Measurements from ENCODE around the gene SNED1.
A peak's percentile ranks its signal among the peaks of the same experiment; 100 is the strongest.

Gene SNED1

DNA sequence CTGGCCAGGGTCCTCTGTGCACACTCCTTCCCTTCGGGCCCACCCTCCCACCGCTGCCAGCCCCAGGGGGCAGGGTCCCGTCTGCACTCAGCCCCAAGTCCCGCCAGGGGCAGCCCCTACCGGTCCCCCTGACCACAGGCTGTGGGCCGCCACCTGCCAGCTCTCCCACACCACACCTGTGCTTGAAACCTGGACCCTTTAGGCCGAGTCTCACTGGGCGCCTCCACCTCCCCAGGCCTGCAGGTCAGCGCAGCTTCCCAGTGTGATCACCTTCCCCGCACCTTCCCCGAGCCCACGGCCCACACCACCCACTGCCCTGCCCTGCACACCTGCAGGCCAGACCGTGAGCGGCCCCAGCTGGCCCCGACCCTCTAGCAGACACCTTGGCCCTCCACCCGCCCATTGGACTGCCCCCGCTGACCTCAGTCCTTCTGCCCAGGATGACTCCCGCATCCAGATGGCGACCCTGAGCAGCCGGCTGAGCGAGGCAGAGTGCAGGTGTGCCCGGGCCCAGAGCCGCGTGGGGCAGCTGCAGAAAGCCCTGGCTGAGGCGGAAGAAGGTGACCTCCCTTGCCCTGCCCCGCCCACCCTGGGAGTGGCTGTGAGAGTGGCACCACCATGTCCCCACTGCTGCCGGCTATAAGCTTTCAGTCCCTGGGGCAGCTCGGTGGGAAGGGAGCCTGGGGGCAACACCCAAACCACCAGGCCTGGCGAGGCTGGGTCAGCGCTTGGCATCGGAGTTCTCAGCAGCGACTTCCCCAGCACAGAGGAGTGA, 31.3 kb upstream of the SNED1 start:
- Histone ChIP-seq H2AFZ (no peak overlapping the region), H3K36me3 (ENCODE audit: control insufficient read depth, insufficient read depth, low read length) (no peaks in the 10 kb centered on the region), H3K27ac (no peak overlapping the region), H3K4me1 (peaks cover 10% of the 10 kb centered on the region), H3K27me3 (ENCODE audit: control insufficient read depth, insufficient read depth, low read length) (no peaks in the 10 kb centered on the region), H3K9me3 (ENCODE audit: control insufficient read depth, low read length) (no peaks in the 10 kb centered on the region), H3K4me3 (ENCODE audit: low read depth, low read length) (peak overlapping the region; percentile 34), H3K4me2 (ENCODE audit: low read length) (peak overlapping the region; percentile 53), H3K9ac (no peak overlapping the region), H3K79me2 (no peaks in the 10 kb centered on the region)
- no peak for TF ChIP-seq CTCF (IDR thresholded peaks at IDR 0.05)

DNA sequence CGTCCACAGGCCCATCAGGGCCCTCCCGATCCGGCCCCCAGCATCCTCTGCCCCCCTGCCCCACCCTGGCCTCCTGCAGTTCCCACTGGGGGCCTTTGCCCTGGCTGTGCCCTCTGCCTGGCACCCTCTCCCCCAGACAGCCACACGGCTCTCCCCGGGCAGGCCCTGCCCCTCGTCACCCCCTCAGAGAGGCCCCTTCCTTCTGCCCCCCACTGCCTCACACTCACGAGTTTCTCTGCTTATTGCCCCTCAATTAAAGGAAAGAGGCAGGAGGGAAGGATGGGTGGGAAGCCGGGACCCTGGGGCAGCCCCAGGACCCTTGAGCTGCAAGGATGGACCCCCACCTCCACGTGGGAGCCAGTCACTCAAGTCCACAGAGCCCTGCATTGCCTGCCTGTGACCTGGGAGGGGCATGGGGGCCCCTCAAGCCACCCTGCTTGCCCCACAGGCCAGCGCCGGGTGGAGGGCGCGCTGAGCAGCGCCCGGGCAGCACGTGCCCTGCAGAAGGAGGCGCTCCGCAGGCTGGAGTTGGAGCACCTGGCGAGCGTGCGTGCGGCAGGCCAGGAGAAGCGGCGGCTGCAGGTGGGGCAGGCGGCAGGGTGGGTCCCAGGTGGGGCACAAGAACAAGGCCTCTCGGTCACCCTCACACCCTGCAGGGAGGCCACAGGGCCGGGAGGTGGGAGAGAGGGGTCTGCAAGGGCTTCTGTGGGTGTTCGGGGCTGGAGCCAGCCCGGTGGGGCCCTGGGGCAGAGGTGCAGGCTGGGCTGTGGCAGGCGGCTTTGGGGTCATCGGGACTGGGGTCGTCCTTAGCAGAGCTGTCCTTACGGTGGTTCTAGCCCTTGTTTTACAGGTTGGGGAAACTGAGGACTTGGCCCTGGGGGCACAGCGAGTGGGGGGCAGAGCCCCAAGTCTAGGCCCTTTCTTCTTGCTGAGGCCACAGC, 30.5 kb upstream of the SNED1 start:
- H2AFZ ChIP-seq = no peak overlapping the region
- no peaks in the 10 kb centered on the region for H3K79me2 ChIP-seq
- TF ChIP-seq CTCF (IDR thresholded peaks at IDR 0.05) = no peak
- peaks cover 2% of the 10 kb centered on the region for H3K4me1 ChIP-seq
- no peak overlapping the region for H3K9ac ChIP-seq
- H3K4me2 ChIP-seq (ENCODE audit: low read length) = no peak overlapping the region
- no peaks in the 10 kb centered on the region for H3K9me3 ChIP-seq (ENCODE audit: control insufficient read depth, low read length)
- no peaks in the 10 kb centered on the region for H3K27me3 ChIP-seq (ENCODE audit: control insufficient read depth, insufficient read depth, low read length)
- H3K27ac ChIP-seq = no peak overlapping the region
- no peaks in the 10 kb centered on the region for H3K36me3 ChIP-seq (ENCODE audit: control insufficient read depth, insufficient read depth, low read length)
- no peak overlapping the region for H3K4me3 ChIP-seq (ENCODE audit: low read depth, low read length)

- Histone ChIP-seq H3K79me2 (no peaks in the 10 kb centered on the region), H3K36me3 (ENCODE audit: control insufficient read depth, insufficient read depth, low read length) (no peaks in the 10 kb centered on the region), H3K27me3 (ENCODE audit: control insufficient read depth, insufficient read depth, low read length) (no peaks in the 10 kb centered on the region), H3K27ac (no peak overlapping the region), H3K9ac (no peak overlapping the region), H3K9me3 (ENCODE audit: control insufficient read depth, low read length) (no peaks in the 10 kb centered on the region), H2AFZ (peak overlapping the region; percentile 57), H3K4me2 (ENCODE audit: low read length) (no peak overlapping the region), H3K4me1 (no peaks in the 10 kb centered on the region), H3K4me3 (ENCODE audit: low read depth, low read length) (no peak overlapping the region)
- no peak for TF ChIP-seq CTCF (IDR thresholded peaks at IDR 0.05)
Observed at GRCh38 chr2:240968731-240969624, 29.4 kb upstream of the SNED1 start.

DNA sequence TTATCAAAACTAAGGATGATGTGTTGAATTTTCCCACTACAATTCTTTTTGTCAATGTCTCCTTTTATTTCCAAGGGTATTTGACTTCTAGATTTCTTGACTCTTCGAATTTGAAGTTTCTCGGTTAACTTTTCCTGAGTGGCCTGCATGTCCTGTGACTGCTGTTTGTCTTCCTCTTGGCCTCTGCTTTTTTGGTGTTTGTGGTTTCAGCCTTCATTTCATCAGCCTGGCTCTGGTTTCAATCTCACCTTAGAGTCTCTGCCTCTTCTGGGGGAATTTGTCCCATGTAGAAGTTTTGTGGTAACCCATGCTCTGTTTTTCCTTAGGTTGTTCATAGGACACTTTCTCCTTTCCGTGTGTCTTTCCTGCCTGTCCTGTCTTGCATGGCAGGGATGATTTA, 28.3 kb upstream of the SNED1 start:
- no peak for TF ChIP-seq CTCF (IDR thresholded peaks at IDR 0.05)
- no peak overlapping the region for H3K4me3 ChIP-seq (ENCODE audit: low read depth, low read length)
- no peak overlapping the region for H3K4me2 ChIP-seq (ENCODE audit: low read length)

More for the DNA sequence above, 28.3 kb upstream of the SNED1 start:
- Histone ChIP-seq H3K27me3 (ENCODE audit: control insufficient read depth, insufficient read depth, low read length) (no peaks in the 10 kb centered on the region), H3K36me3 (ENCODE audit: control insufficient read depth, insufficient read depth, low read length) (no peaks in the 10 kb centered on the region), H3K79me2 (no peaks in the 10 kb centered on the region), H3K9ac (no peak overlapping the region), H3K27ac (no peak overlapping the region), H3K4me1 (no peaks in the 10 kb centered on the region), H2AFZ (no peak overlapping the region), H3K9me3 (ENCODE audit: control insufficient read depth, low read length) (no peaks in the 10 kb centered on the region)
